ENCODE data around the gene HAGH. TPM values are rescaled to one million over a fixed set of nuclear protein-coding genes. Genes with fewer than 3 reads are reported as not detected.

HAGH gene
- total and polyA plus RNA-seq, 9 of the 15 experiments (the other 6 are each of a cell fraction or from before 2014, with no cell fraction given) = 0.46 to 35.1 (median 16.8) TPM

GRCh38 chr16:1772908-1773702 lies 53.5 kb downstream of the HAGH start, which contains the start of gene MRPS34 (continued):
- TF ChIP-seq, protein P1, sequence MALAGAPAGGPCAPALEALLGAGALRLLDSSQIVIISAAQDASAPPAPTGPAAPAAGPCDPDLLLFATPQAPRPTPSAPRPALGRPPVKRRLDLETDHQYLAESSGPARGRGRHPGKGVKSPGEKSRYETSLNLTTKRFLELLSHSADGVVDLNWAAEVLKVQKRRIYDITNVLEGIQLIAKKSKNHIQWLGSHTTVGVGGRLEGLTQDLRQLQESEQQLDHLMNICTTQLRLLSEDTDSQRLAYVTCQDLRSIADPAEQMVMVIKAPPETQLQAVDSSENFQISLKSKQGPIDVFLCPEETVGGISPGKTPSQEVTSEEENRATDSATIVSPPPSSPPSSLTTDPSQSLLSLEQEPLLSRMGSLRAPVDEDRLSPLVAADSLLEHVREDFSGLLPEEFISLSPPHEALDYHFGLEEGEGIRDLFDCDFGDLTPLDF (CRISPR knock-in tag; IDR thresholded peaks at IDR 0.05) = peak; percentile 86; the same call in 1 of the 2 replicates
- TF ChIP-seq MLLT1 (IDR thresholded peaks at IDR 0.05) = 0 out of 4 replicates have a peak, but pooled peaks of 1 of the 2 experiments have one; percentile 18
- peak; percentile 96 for TF ChIP-seq SIN3B (IDR thresholded peaks at IDR 0.05; ENCODE audit: low read depth)
- peak; percentile 61; the same call in 1 of the 2 replicates for TF ChIP-seq CBX1 (IDR thresholded peaks at IDR 0.05; ENCODE audit: low read depth)
- TF ChIP-seq ZNF263 (CRISPR knock-in tag; IDR thresholded peaks at IDR 0.05; ENCODE audit: borderline replicate concordance) = 0 out of 2 replicates have a peak, but pooled peaks have one; percentile 24
- peak; percentile 88 for TF ChIP-seq SP1 (CRISPR knock-in tag; IDR thresholded peaks at IDR 0.05)
- TF ChIP-seq ZNF311 (CRISPR knock-in tag; IDR thresholded peaks at IDR 0.05) = no peak
- no peak for TF ChIP-seq TCFL5 (CRISPR knock-in tag; conservative IDR thresholded peaks at IDR 0.05)
- TF ChIP-seq POLR2A (conservative IDR thresholded peaks at IDR 0.05) = peak; percentile 90
- peak; percentile 87 for TF ChIP-seq RB1 (IDR thresholded peaks at IDR 0.05; ENCODE audit: low read depth)
- TF ChIP-seq ZNF324 (CRISPR knock-in tag; IDR thresholded peaks at IDR 0.05) = peak; percentile 57; the same call in 1 of the 2 replicates
- TF ChIP-seq NFATC3 (IDR thresholded peaks at IDR 0.05) = no peak
- TF ChIP-seq ETV5 (CRISPR knock-in tag; IDR thresholded peaks at IDR 0.05; ENCODE audit: low read depth) = peak; percentile 91
- TF ChIP-seq GATAD2B (IDR thresholded peaks at IDR 0.05; ENCODE audit: borderline replicate concordance) = no peak
- no peak for TF ChIP-seq ZNF655 (CRISPR knock-in tag; IDR thresholded peaks at IDR 0.05)
- TF ChIP-seq RBM14 (IDR thresholded peaks at IDR 0.05; ENCODE audit: borderline replicate concordance, insufficient read depth, low read depth, low read length) = 0 out of 2 replicates have a peak, but pooled peaks have one; percentile 40
- TF ChIP-seq JUND (IDR thresholded peaks at IDR 0.05; ENCODE audit: borderline replicate concordance, low read depth, low read length) = peak; percentile 61
- TF ChIP-seq JUND (tag; IDR thresholded peaks at IDR 0.05; ENCODE audit: borderline replicate concordance, low read depth, low read length) = peak; percentile 15; the same call in 1 of the 3 replicates
- TF ChIP-seq, protein P2, sequence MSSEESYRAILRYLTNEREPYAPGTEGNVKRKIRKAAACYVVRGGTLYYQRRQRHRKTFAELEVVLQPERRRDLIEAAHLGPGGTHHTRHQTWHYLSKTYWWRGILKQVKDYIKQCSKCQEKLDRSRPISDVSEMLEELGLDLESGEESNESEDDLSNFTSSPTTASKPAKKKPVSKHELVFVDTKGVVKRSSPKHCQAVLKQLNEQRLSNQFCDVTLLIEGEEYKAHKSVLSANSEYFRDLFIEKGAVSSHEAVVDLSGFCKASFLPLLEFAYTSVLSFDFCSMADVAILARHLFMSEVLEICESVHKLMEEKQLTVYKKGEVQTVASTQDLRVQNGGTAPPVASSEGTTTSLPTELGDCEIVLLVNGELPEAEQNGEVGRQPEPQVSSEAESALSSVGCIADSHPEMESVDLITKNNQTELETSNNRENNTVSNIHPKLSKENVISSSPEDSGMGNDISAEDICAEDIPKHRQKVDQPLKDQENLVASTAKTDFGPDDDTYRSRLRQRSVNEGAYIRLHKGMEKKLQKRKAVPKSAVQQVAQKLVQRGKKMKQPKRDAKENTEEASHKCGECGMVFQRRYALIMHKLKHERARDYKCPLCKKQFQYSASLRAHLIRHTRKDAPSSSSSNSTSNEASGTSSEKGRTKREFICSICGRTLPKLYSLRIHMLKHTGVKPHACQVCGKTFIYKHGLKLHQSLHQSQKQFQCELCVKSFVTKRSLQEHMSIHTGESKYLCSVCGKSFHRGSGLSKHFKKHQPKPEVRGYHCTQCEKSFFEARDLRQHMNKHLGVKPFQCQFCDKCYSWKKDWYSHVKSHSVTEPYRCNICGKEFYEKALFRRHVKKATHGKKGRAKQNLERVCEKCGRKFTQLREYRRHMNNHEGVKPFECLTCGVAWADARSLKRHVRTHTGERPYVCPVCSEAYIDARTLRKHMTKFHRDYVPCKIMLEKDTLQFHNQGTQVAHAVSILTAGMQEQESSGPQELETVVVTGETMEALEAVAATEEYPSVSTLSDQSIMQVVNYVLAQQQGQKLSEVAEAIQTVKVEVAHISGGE (CRISPR knock-in tag; IDR thresholded peaks at IDR 0.05) = peak; percentile 97 to 100 (median 99)
- no peak for TF ChIP-seq CBX8 (IDR thresholded peaks at IDR 0.05; ENCODE audit: borderline replicate concordance, extremely low read depth, low read depth, low read length, poor library complexity, severe bottlenecking)

Measured in K562 (cell line).